Measurements from ENCODE around the gene HLF. TPM values are rescaled to one million over a fixed set of nuclear protein-coding genes. Genes with fewer than 3 reads are reported as not detected.

Gene HLF
- total RNA-seq, 1 donor from 2014 or later, result 14.7 TPM

DNA sequence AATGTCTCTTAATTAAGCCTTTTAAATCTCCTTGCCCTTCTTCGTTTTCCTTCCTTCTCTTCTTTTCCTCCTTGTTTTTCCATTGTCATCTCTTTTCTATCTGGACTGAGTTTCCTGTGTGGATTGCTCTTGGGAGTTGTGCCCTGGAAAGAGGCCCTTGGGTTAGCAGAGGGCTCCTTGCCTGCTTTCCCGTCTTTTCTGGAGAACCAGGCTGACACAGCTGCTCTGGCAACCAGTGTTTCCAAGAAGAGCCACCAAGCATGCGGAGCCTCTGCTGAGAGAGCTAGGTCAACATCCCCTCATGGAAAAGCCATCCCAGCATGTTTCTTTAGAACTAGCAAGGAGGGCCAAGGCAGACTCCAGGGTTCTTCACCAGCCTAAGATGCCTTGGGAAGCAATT is 75.4 kb downstream of the HLF start:
- Histone ChIP-seq H3K4me1 (peaks cover 7% of the 10 kb centered on the region), H3K27ac (no peak overlapping the region), H3K4me3 (no peak overlapping the region), H3K36me3 (no peaks in the 10 kb centered on the region), H3K27me3 (no peaks in the 10 kb centered on the region), H3K9me3 (no peaks in the 10 kb centered on the region)
- TF ChIP-seq, protein P1, sequence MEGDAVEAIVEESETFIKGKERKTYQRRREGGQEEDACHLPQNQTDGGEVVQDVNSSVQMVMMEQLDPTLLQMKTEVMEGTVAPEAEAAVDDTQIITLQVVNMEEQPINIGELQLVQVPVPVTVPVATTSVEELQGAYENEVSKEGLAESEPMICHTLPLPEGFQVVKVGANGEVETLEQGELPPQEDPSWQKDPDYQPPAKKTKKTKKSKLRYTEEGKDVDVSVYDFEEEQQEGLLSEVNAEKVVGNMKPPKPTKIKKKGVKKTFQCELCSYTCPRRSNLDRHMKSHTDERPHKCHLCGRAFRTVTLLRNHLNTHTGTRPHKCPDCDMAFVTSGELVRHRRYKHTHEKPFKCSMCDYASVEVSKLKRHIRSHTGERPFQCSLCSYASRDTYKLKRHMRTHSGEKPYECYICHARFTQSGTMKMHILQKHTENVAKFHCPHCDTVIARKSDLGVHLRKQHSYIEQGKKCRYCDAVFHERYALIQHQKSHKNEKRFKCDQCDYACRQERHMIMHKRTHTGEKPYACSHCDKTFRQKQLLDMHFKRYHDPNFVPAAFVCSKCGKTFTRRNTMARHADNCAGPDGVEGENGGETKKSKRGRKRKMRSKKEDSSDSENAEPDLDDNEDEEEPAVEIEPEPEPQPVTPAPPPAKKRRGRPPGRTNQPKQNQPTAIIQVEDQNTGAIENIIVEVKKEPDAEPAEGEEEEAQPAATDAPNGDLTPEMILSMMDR (IDR thresholded peaks at IDR 0.05), result no peak
- TF ChIP-seq POLR2AphosphoS5 (IDR thresholded peaks at IDR 0.05; ENCODE audit: insufficient read depth in 1 of 2, low read depth in 1 of 2), result no peak
- TF ChIP-seq POLR2A (IDR thresholded peaks at IDR 0.05), result no peak
- intact Hi-C loops (cut with DNase I), result loop anchor here (10.0 kb wide), 1 partner anchor 345 kb away; no protein-coding TSS in a partner anchor
- no peak for DNase-seq (ENCODE audit: extremely low spot score in 2 of 2)

DNA sequence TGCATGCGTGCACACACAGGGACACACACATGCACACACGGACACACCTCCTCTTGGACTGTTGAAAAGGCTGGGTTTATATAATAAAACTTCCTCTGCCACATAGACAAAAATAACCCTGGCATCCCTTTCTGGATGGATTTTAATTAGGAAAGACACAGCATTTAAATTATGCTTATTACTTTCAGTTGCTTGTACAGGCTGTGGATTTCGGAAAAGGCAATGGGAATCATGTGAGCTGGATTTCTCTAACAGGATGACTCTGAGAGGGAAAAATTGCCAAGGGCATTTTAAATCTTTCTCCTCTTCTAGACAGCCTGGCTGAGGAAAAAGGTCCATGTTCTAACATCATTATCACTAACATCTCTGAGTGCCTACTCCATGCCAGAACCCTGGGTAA is 75.9 kb downstream of the HLF start:
- no peaks in the 10 kb centered on the region for H3K36me3 ChIP-seq
- no peaks in the 10 kb centered on the region for H3K27me3 ChIP-seq
- no peak for TF ChIP-seq POLR2AphosphoS5 (IDR thresholded peaks at IDR 0.05; ENCODE audit: insufficient read depth in 1 of 2, low read depth in 1 of 2)
- no peak overlapping the region for H3K4me3 ChIP-seq
- H3K4me1 ChIP-seq, result peaks cover 7% of the 10 kb centered on the region
- no peak for DNase-seq (ENCODE audit: extremely low spot score in 2 of 2)
- no peaks in the 10 kb centered on the region for H3K9me3 ChIP-seq
- intact Hi-C loops (cut with DNase I), result loop anchor here (10.0 kb wide), 1 partner anchor 346 kb away; no protein-coding TSS in a partner anchor
- H3K27ac ChIP-seq, result no peak overlapping the region

DNA sequence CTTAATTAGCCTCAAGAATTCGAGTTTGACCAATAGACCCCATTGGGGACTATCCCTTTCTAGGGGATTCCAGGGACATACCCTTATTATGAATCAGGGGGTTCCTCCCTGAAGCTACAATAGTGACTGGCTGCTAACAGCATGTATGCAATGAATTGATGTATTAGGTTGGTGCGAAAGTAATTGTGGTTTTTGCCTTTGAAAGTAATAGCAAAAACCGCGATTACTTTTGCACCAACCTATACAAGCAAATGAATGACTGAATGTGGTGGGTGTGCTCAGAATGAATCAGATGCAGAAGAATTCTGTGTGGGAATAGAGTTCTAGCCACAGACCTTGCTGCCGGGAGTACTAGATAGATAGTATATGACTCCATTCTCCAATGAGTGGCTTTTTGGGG is 76.7 kb downstream of the HLF start:
- intact Hi-C loops (cut with DNase I), result loop anchor here (10.0 kb wide), 1 partner anchor 347 kb away; no protein-coding TSS in a partner anchor
- H3K27me3 ChIP-seq, result no peaks in the 10 kb centered on the region

DNA sequence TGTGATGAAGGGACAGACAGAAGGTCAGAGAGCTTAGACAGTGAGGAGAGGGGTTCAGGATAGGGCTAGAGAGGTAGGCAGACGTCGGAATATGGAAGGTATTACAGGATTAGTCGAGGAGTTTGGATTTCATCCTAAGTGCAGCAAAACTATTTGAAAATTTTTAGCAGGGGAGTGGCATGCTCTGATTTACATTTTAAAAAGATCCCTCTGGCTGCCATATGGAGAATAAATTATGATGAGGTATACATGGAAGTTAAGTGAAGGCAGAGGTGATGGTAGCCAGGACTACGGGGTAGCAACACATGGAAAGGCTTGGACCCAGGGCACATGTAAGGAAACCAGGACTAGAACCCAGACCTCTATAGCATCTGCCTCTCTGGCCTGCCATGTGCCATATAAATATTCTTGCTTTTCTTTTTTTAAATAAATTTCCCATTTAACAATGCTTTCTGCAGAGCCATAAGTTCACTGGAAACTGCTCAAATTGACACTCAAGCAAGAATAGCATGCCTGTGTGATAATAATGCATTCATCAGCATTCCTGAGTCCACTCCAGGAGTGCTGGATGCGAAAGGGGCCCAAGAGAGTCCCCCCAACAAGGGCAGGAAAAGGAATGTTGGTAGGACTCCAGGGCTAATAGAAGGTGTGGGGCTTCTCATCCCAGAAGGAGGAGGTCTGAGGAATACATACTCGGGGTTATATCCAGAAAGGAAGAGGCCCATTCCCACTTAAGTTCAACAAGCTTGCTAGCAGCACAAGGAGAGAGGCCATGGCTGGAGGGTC is 78.2 kb downstream of the HLF start:
- no peak overlapping the region for H3K27ac ChIP-seq
- TF ChIP-seq, protein P1 (IDR thresholded peaks at IDR 0.05), result no peak
- TF ChIP-seq POLR2A (IDR thresholded peaks at IDR 0.05) (no peak), POLR2AphosphoS5 (IDR thresholded peaks at IDR 0.05; ENCODE audit: insufficient read depth in 1 of 2, low read depth in 1 of 2) (no peak)
- no peaks in the 10 kb centered on the region for H3K9me3 ChIP-seq
- H3K4me3 ChIP-seq, result no peak overlapping the region
- intact Hi-C loops (cut with DNase I), result loop anchor here (10.0 kb wide), 1 partner anchor 348 kb away; no protein-coding TSS in a partner anchor
- no peak for DNase-seq (ENCODE audit: extremely low spot score in 2 of 2)
- H3K36me3 ChIP-seq, result no peaks in the 10 kb centered on the region
- H3K4me1 ChIP-seq, result peaks cover 7% of the 10 kb centered on the region
- no peaks in the 10 kb centered on the region for H3K27me3 ChIP-seq

More for the DNA sequence above, 76.7 kb downstream of the HLF start:
- peaks cover 7% of the 10 kb centered on the region for H3K4me1 ChIP-seq
- no peak overlapping the region for H3K4me3 ChIP-seq
- no peaks in the 10 kb centered on the region for H3K9me3 ChIP-seq
- H3K27ac ChIP-seq, result no peak overlapping the region
- DNase-seq (ENCODE audit: extremely low spot score in 2 of 2), result no peak
- no peaks in the 10 kb centered on the region for H3K36me3 ChIP-seq
- TF ChIP-seq, protein P1 (IDR thresholded peaks at IDR 0.05), result no peak
- TF ChIP-seq POLR2A (IDR thresholded peaks at IDR 0.05) (no peak), POLR2AphosphoS5 (IDR thresholded peaks at IDR 0.05; ENCODE audit: insufficient read depth in 1 of 2, low read depth in 1 of 2) (no peak)

DNA sequence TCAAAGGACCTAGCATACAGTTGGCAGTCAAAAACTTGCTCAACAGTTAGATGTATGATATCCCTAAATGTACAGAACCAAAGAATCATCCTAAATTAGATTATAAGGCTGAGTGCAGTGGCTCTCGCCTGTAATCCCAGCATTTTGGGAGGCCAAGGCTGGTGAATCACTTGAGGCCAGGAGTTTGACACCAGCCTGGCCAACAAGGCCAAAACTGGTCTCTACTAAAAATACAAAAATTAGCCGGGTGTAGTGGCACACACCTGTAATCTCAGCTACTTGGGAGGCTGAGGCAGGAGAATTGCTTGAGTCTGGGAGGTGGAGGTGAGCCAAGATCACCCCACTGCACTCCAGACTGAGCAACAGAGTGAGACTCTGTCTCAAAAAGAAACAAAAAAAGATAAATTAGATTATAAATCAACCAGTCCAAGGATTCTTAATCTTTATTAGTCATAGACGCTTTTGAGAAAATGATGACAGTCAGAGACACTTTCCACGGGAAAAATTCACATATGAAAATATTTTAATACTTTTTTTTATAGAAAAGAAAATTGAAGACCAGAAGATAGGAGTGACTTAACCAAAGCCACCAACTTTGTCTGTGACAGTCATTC is 79.2 kb downstream of the HLF start:
- DNase-seq (ENCODE audit: extremely low spot score in 2 of 2), result no peak
- intact Hi-C loops (cut with DNase I), result loop anchor here (10.0 kb wide), 1 partner anchor 349 kb away; no protein-coding TSS in a partner anchor

More for the DNA sequence above, 79.2 kb downstream of the HLF start:
- TF ChIP-seq, protein P1 (IDR thresholded peaks at IDR 0.05), result no peak
- peaks cover 7% of the 10 kb centered on the region for H3K4me1 ChIP-seq
- no peaks in the 10 kb centered on the region for H3K36me3 ChIP-seq
- no peak overlapping the region for H3K27ac ChIP-seq
- H3K4me3 ChIP-seq, result no peak overlapping the region
- H3K9me3 ChIP-seq, result no peaks in the 10 kb centered on the region
- no peaks in the 10 kb centered on the region for H3K27me3 ChIP-seq

Measured in vagina (tissue), 2 donors.